IPS-20b (cell line): Measurements from ENCODE around the gene MGME1.

ENCODE experiments used
- H3K27ac ChIP-seq: one replicate; pipeline ENCODE4 v1.5.1; 2013; ENCODE audit warnings: low read length
- H3K27me3 ChIP-seq: 2 replicates; pipeline ENCODE4 v1.6.1; 2013; ENCODE audit warnings: mild to moderate bottlenecking, low read length, inconsistent platforms; ENCODE audit not compliant: insufficient read depth
- H3K36me3 ChIP-seq: 2 replicates; pipeline ENCODE4 v1.6.1; 2013; ENCODE audit warnings: low read depth, mild to moderate bottlenecking, inconsistent platforms, low read length, moderate library complexity; ENCODE audit not compliant: insufficient read depth
- H3K4me1 ChIP-seq: 2 replicates; pipeline ENCODE4 v1.6.1; 2013; ENCODE audit warnings: mild to moderate bottlenecking, control low read depth, inconsistent platforms, low read length, moderate library complexity; ENCODE audit not compliant: insufficient read depth
- H3K4me3 ChIP-seq: 2 replicates; pipeline ENCODE4 v1.5.1; 2013; ENCODE audit warnings: mild to moderate bottlenecking, low read length, inconsistent platforms
- H3K9ac ChIP-seq: 2 replicates; pipeline ENCODE4 v1.6.1; 2013; ENCODE audit warnings: low read depth, mild to moderate bottlenecking, inconsistent platforms, low read length, moderate library complexity
- H3K9me3 ChIP-seq: 2 replicates; pipeline ENCODE4 v1.6.1; 2013; ENCODE audit warnings: mild to moderate bottlenecking, low read depth, low read length, inconsistent platforms; ENCODE audit not compliant: insufficient read depth

Gene MGME1

DNA sequence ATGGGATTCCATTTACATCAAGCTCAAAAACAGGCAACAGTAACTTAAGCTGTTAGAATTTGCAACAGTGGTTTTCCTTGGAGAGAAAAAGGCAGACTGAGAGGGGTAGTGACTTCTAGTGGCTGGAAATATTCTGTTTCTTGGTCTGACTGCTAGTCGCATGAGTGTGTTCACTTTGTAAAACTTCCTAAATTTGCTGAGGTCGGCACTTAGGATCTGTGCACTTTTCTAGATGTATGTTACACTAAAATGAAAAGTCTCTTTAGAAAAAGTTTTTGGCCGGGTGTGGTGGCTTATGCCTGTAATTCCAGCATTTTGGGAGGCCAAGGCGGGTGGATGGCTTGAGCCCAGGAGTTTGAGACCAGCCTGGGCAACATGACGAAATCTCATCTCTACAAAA lies 70.2 kb downstream of the MGME1 start:
- Histone ChIP-seq H3K27me3 (no peaks in the 10 kb centered on the region), H3K27ac (no peak overlapping the region), H3K9ac (no peak overlapping the region), H3K9me3 (no peaks in the 10 kb centered on the region), H3K36me3 (no peaks in the 10 kb centered on the region), H3K4me1 (no peaks in the 10 kb centered on the region), H3K4me3 (no peak overlapping the region)
